H9 (cell line): ENCODE results near the gene CCDC159. TPM values are rescaled to one million over a fixed set of nuclear protein-coding genes. Genes with fewer than 3 reads are reported as not detected.

Source experiments
- DNase-seq: peaks from one replicate; pipeline ENCODE4 v3.0.0-alpha.2; 2017
- H2AFZ ChIP-seq: one replicate; pipeline ENCODE4 v1.6.1; 2013; ENCODE audit warnings: mild to moderate bottlenecking, low read length, control low read depth, moderate library complexity
- H2AK5ac ChIP-seq: 2 replicates; pipeline ENCODE4 v1.6.1; 2013; ENCODE audit warnings: low read length, control low read depth, mixed read lengths; ENCODE audit not compliant: insufficient read length
- H2BK120ac ChIP-seq: one replicate; pipeline ENCODE4 v1.6.1; 2013; ENCODE audit warnings: low read depth, mild to moderate bottlenecking, low read length, control low read depth, inconsistent platforms; ENCODE audit not compliant: poor library complexity, severe bottlenecking
- H2BK12ac ChIP-seq: 2 replicates; pipeline ENCODE4 v1.6.1; 2013; ENCODE audit warnings: low read length, control low read depth, mixed read lengths, low read depth; ENCODE audit not compliant: insufficient read length
- H2BK15ac ChIP-seq: 2 replicates; pipeline ENCODE4 v1.6.1; 2013; ENCODE audit warnings: low read depth, low read length, control low read depth
- H2BK20ac ChIP-seq: one replicate; pipeline ENCODE4 v1.6.1; 2013; ENCODE audit warnings: low read depth, mild to moderate bottlenecking, low read length, control low read depth, inconsistent platforms; ENCODE audit not compliant: poor library complexity, severe bottlenecking
- H2BK5ac ChIP-seq: 2 replicates; pipeline ENCODE4 v1.6.1; 2013; ENCODE audit warnings: low read length, control low read depth, mixed read lengths; ENCODE audit not compliant: insufficient read length
- H3K14ac ChIP-seq: 2 replicates; pipeline ENCODE4 v1.6.1; 2013; ENCODE audit warnings: low read length, control low read depth; ENCODE audit not compliant: insufficient read depth
- H3K18ac ChIP-seq: 2 replicates; pipeline ENCODE4 v1.6.1; 2013; ENCODE audit warnings: low read depth, mild to moderate bottlenecking, mixed read lengths, low read length, control low read depth; ENCODE audit not compliant: insufficient read length
- H3K23ac ChIP-seq: 2 replicates; pipeline ENCODE4 v1.6.1; 2013; ENCODE audit warnings: low read length, control low read depth, mixed read lengths, low read depth; ENCODE audit not compliant: insufficient read length
- H3K23me2 ChIP-seq: 2 replicates; pipeline ENCODE4 v1.6.1; 2013; ENCODE audit warnings: low read depth, mild to moderate bottlenecking, mixed read lengths, low read length, control low read depth; ENCODE audit not compliant: insufficient read length, poor library complexity, severe bottlenecking
- H3K27ac ChIP-seq: 2 replicates; pipeline ENCODE4 v1.5.1; 2013; ENCODE audit warnings: low read length, control low read depth, mixed read lengths, low read depth; ENCODE audit not compliant: insufficient read length
- H3K27me3 ChIP-seq: 2 replicates; pipeline ENCODE4 v1.6.1; 2013; ENCODE audit warnings: low read length, control low read depth, inconsistent platforms; ENCODE audit not compliant: insufficient read depth
- H3K4ac ChIP-seq: 2 replicates; pipeline ENCODE4 v1.6.1; 2013; ENCODE audit warnings: low read depth, mild to moderate bottlenecking, control low read depth, inconsistent platforms, low read length, moderate library complexity
- H3K4me1 ChIP-seq: 2 replicates; pipeline ENCODE4 v1.6.1; 2013; ENCODE audit warnings: low read length, control low read depth, inconsistent platforms; ENCODE audit not compliant: insufficient read depth
- H3K4me2 ChIP-seq: 2 replicates; pipeline ENCODE4 v1.6.1; 2013; ENCODE audit warnings: low read length, control low read depth, mixed read lengths; ENCODE audit not compliant: insufficient read length, insufficient read depth
- H3K56ac ChIP-seq: 2 replicates; pipeline ENCODE4 v1.6.1; 2013; ENCODE audit warnings: low read depth, mild to moderate bottlenecking, mixed read lengths, low read length, control low read depth; ENCODE audit not compliant: insufficient read length
- H3K79me1 ChIP-seq: 2 replicates; pipeline ENCODE4 v1.6.1; 2013; ENCODE audit warnings: low read depth, mild to moderate bottlenecking, moderate library complexity, low read length, control low read depth, inconsistent platforms; ENCODE audit not compliant: insufficient read depth, poor library complexity, severe bottlenecking
- H3K79me2 ChIP-seq: 2 replicates; pipeline ENCODE4 v1.6.1; 2013; ENCODE audit warnings: low read length, control low read depth, inconsistent platforms; ENCODE audit not compliant: insufficient read depth
- H3K9ac ChIP-seq: 2 replicates; pipeline ENCODE4 v1.6.1; 2013; ENCODE audit warnings: low read length, control low read depth, mixed read lengths; ENCODE audit not compliant: insufficient read length; ENCODE audit errors: extremely low read depth
- H3K9me3 ChIP-seq: one replicate; pipeline ENCODE4 v1.6.1; 2013; ENCODE audit warnings: low read depth, low read length, inconsistent platforms; ENCODE audit not compliant: control insufficient read depth
- H3T11ph ChIP-seq: one replicate; pipeline ENCODE4 v1.6.1; 2013; ENCODE audit warnings: mild to moderate bottlenecking, low read length, control low read depth, inconsistent platforms
- H4K20me1 ChIP-seq: one replicate; pipeline ENCODE4 v1.6.1; 2013; ENCODE audit not compliant: control insufficient read depth, insufficient read length, insufficient read depth
- H4K5ac ChIP-seq: 2 replicates; pipeline ENCODE4 v1.6.1; 2013; ENCODE audit warnings: low read depth, mild to moderate bottlenecking, mixed read lengths, low read length, control low read depth; ENCODE audit not compliant: insufficient read length
- H4K8ac ChIP-seq: replicated peaks from 2 replicates; pipeline ENCODE4 v1.6.1; 2013; ENCODE audit warnings: low read length, control low read depth, mixed read lengths, low read depth; ENCODE audit not compliant: insufficient read length
- H4K91ac ChIP-seq: 2 replicates; pipeline ENCODE4 v1.6.1; 2013; ENCODE audit warnings: low read depth, mild to moderate bottlenecking, moderate library complexity, mixed read lengths, low read length, control low read depth; ENCODE audit not compliant: insufficient read length
- H3K27ac Mint-ChIP-seq, 3 experiments: 2 replicates in 2 of 3; 3 replicates in 1 of 3; pipeline ENCODE4 v1.8.0; 2020 to 2021; ENCODE audit warnings: mixed read lengths in 3 of 3, mild to moderate bottlenecking in 1 of 3, moderate library complexity in 1 of 3
- H3K27me3 Mint-ChIP-seq: 2 replicates; pipeline ENCODE4 v1.8.0; 2021; ENCODE audit warnings: low read depth, mild to moderate bottlenecking, moderate library complexity, mixed read lengths
- H3K36me3 Mint-ChIP-seq, 3 experiments: 2 replicates in 2 of 3; 3 replicates in 1 of 3; pipeline ENCODE4 v1.8.0; 2020 to 2021; ENCODE audit warnings: low read depth in 3 of 3, mixed read lengths in 3 of 3; ENCODE audit not compliant: insufficient read depth in 1 of 3
- H3K4me1 Mint-ChIP-seq, 2 experiments: 2 replicates each; pipeline ENCODE4 v1.8.0; 2020; ENCODE audit warnings: mixed read lengths in 2 of 2
- H3K4me3 Mint-ChIP-seq, 2 experiments: 2 replicates in 1 of 2; 3 replicates in 1 of 2; pipeline ENCODE4 v1.8.0; 2020 to 2021; ENCODE audit warnings: mild to moderate bottlenecking in 2 of 2, mixed read lengths in 2 of 2, moderate library complexity in 1 of 2
- H3K9me3 Mint-ChIP-seq, 2 experiments: 2 replicates in 1 of 2; 3 replicates in 1 of 2; pipeline ENCODE4 v1.8.0; 2020; ENCODE audit warnings: mild to moderate bottlenecking in 2 of 2, mixed read lengths in 2 of 2, moderate library complexity in 1 of 2
- CTCF ChIP-seq: fragments of 200-600 bp; sonication (generic); conservative IDR thresholded peaks from 3 replicates; pipeline ENCODE4 v1.8.0; 2021; ENCODE audit warnings: antibody characterized with exemption, mild to moderate bottlenecking
- WGBS: extraction: QIAGEN DNeasy Blood & Tissue Kit; methylation state at CpG from one replicate; pipeline ENCODE4 v1.1.7; 2013; ENCODE audit warnings: missing lambda C conversion rate, low lambda C conversion rate, mixed read lengths; ENCODE audit not compliant: insufficient read length; ENCODE audit errors: extremely low coverage; 5-methylcytosine and 5-hydroxymethylcytosine counted together
- total RNA-seq: library from RNA; stranded (reverse); gene quantifications from 2 replicates; pipeline ENCODE4 v1.2.1, GENCODE V29; 2021

The CCDC159 gene
- total RNA-seq, 1 experiment from 2014 or later = 5.7 TPM

DNA sequence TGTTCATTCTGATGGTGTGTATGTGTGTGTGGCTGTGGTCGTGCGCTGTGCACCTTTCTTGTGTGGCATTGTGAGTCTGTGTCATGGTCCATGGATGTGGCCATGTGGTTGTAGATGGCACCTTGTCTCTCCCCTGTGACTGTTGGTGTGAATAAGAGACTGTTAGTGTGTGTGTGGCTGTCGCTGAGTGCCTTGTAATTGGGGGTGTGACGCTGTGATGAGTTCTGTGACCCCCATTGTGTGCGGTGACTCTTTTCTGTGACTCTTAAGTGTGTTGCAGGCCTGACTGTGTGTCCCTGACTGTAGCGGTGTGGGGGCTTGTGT, 9.7 kb downstream of the CCDC159 start:
- Histone ChIP-seq H3K27me3 (no peaks in the 10 kb centered on the region; the same call in 1 of the 2 replicates), H2AK5ac (no peak overlapping the region), H2BK15ac (no peak overlapping the region), H4K20me1 (no peaks in the 10 kb centered on the region), H2AFZ (no peak overlapping the region), H3K18ac (no peak overlapping the region), H2BK120ac (no peak overlapping the region), H3K23ac (no peak overlapping the region), H3K4me1 (peaks cover 2% of the 10 kb centered on the region; the same call in 1 of the 2 replicates), H3K56ac (no peak overlapping the region), H3K23me2 (peaks cover under 1% of the 10 kb centered on the region), H3K9me3 (no peaks in the 10 kb centered on the region), H3T11ph (no peak overlapping the region), H2BK5ac (no peak overlapping the region), H4K8ac (no peak overlapping the region), H2BK20ac (no peak overlapping the region), H3K79me2 (no peaks in the 10 kb centered on the region), H4K91ac (no peak overlapping the region), H4K5ac (no peak overlapping the region), H3K79me1 (no peaks in the 10 kb centered on the region), H3K14ac (no peak overlapping the region), H3K9ac (no peak overlapping the region), H3K27ac (no peak overlapping the region), H3K4ac (no peak overlapping the region), H2BK12ac (no peak overlapping the region), H3K4me2 (peak overlapping the region; percentile 4)
- no peak for DNase-seq
- no peak overlapping the region for H3K27ac Mint-ChIP-seq
- peaks cover 68% of the 10 kb centered on the region for H3K27me3 Mint-ChIP-seq
- peaks cover 9 to 33% of the 10 kb centered on the region in 2 experiments for H3K4me1 Mint-ChIP-seq
- no CpG with 5 or more reads among the region's 6 CpGs for WGBS
- H3K36me3 Mint-ChIP-seq = no peaks in the 10 kb centered on the region; a peak in 1 of 7 replicates
- H3K9me3 Mint-ChIP-seq = no peaks in the 10 kb centered on the region
- no peak for TF ChIP-seq CTCF
- H3K4me3 Mint-ChIP-seq = peak overlapping the region; percentile 47 to 80
